Panc1 (cell line): ENCODE data around the gene FAF1.

ENCODE experiments used
- REST ChIP-seq, 2 experiments: IDR thresholded peaks; 2 replicates each; pipeline ENCODE4 v1.6.1; 2011 to 2012; ENCODE audit warnings: low read depth in 2 of 2, control low read depth in 1 of 2, low read length in 1 of 2, mild to moderate bottlenecking in 1 of 2, moderate library complexity in 1 of 2; ENCODE audit not compliant: insufficient read depth in 1 of 2
- TF ChIP-seq, protein P1 (sequence below): fragments of 450-650 bp; IDR thresholded peaks from 2 replicates; pipeline ENCODE4 v1.5.1; 2017; ENCODE audit warnings: mild to moderate bottlenecking

DNA sequence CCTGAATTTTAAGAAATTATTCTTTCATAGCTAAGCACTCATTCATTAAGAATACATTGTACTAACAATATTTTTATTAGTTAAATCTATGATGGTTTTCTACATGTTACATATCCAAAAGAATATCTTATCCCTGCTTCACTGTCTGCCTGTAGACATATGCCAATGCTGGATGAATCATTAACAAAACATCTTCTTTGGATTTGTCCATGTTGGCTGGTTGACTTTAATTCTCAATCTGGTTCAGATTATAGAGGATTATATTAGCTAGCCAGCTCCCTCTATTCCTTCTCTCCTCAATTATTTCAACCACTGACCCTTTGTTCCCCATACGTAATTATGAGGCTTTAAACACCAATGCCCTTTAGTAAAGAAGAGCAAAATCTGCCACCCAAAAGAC, 398.0 kb downstream of the FAF1 start:
- TF ChIP-seq, protein P1, sequence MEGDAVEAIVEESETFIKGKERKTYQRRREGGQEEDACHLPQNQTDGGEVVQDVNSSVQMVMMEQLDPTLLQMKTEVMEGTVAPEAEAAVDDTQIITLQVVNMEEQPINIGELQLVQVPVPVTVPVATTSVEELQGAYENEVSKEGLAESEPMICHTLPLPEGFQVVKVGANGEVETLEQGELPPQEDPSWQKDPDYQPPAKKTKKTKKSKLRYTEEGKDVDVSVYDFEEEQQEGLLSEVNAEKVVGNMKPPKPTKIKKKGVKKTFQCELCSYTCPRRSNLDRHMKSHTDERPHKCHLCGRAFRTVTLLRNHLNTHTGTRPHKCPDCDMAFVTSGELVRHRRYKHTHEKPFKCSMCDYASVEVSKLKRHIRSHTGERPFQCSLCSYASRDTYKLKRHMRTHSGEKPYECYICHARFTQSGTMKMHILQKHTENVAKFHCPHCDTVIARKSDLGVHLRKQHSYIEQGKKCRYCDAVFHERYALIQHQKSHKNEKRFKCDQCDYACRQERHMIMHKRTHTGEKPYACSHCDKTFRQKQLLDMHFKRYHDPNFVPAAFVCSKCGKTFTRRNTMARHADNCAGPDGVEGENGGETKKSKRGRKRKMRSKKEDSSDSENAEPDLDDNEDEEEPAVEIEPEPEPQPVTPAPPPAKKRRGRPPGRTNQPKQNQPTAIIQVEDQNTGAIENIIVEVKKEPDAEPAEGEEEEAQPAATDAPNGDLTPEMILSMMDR = no peak
- TF ChIP-seq REST (IDR thresholded peaks at IDR 0.05; ENCODE audit: insufficient read depth in 1 of 2, low read depth in 2 of 2, low read length in 1 of 2) = no peak
